Fibroblast of upper back skin (primary cell): Measurements from ENCODE around the gene B4GALNT4.
A peak's percentile ranks its signal among the peaks of the same experiment; 100 is the strongest.
"Not testable (repeated sequence)": the region's sequence is repeated elsewhere in the genome, so short reads cannot be mapped to it uniquely, and the experiment has no call there.

ENCODE experiments used
- DNase-seq: peaks from one replicate; pipeline ENCODE4 v3.0.0-alpha.2; 2013

The B4GALNT4 gene

DNA sequence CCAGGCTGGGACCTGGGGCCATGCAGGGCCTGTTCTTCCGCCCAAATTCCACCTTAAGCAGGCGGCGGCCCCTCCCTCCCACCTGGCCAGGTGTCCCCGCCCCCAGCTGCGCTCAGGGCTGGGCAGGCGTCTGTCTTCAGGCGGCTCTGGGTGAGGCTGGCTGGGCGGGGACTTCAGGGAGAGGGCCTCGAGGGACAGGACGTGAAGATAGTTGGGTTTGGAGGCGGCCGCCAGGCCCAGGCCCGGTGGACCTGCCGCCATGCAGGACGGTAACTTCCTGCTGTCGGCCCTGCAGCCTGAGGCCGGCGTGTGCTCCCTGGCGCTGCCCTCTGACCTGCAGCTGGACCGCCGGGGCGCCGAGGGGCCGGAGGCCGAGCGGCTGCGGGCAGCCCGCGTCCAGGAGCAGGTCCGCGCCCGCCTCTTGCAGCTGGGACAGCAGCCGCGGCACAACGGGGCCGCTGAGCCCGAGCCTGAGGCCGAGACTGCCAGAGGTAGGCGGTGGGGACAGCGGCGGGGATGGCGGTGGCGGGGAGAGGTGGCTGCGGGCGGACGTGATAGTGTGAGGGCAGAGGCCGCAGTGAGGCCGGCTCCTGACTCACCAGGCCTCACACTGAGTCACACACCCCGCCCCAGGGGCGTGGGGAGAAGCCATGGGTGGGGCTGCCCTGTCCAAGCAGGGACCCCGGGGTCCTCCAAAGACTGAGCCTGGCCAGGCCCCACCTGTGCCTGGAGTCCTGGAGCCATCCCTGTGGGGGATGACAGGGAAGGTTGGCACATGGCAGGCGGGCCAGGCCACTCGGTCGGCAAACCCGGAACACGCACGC, 24.9 kb downstream of the B4GALNT4 start, which contains the start of gene PKP3:
Gene PKP3 (plus strand): TSS at position 176 of the 824 bp plus-strand sequence. CDS start 84 bp downstream, at position 260.
- DNase-seq = peak; percentile 43

- DNase-seq = no peak
Measured at GRCh38 chr11:394858-395655, 25.8 kb downstream of the B4GALNT4 start.

DNA sequence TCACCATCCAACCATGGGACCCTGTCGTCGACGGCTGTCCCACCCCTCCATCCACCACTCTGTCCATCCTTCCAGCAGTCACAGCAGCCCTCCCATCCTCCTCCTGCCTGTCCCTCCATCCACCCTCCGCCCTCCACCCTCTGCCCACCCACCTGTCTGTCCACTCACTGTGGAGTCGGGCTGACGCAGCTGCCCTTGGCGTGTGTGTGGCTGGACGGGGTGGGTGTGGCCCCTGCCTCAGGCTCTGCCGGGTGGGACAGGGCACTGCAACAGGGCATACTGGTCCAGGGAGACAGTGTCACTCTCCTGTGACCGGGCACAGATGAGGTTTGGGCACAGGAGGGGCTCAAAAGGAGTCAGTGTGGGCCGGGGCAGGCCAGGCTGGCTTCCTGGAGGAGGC, 26.6 kb downstream of the B4GALNT4 start:
- no peak for DNase-seq

DNA sequence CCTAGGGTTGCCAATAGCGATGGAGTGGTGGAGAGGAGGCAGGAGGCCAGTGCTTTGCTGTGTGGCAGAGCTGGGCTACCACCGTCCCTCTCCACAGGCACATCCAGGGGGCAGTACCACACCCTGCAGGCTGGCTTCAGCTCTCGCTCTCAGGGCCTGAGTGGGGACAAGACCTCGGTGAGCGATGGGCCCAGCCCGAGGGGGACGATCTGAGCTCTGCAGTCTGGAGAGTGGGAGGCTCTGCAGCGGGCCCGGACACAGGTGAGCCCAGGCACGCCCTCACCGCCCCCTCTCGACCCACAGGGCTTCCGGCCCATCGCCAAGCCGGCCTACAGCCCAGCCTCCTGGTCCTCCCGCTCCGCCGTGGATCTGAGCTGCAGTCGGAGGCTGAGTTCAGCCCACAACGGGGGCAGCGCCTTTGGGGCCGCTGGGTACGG, 27.2 kb downstream of the B4GALNT4 start:
- DNase-seq = peak; percentile 21

DNA sequence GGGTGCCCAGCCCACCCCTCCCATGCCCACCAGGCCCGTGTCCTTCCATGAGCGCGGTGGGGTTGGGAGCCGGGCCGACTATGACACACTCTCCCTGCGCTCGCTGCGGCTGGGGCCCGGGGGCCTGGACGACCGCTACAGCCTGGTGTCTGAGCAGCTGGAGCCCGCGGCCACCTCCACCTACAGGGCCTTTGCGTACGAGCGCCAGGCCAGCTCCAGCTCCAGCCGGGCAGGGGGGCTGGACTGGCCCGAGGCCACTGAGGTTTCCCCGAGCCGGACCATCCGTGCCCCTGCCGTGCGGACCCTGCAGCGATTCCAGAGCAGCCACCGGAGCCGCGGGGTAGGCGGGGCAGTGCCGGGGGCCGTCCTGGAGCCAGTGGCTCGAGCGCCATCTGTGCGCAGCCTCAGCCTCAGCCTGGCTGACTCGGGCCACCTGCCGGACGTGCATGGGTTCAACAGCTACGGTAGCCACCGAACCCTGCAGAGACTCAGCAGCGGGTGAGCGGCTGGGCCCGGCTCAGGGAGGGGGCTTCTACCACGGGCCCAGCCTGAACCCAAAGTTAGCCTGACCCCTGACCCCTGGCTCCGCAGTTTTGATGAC, 27.7 kb downstream of the B4GALNT4 start:
- DNase-seq = peak; percentile 56

- DNase-seq = no peak
Measured at GRCh38 chr11:398826-399225, 29.5 kb downstream of the B4GALNT4 start.

- DNase-seq = no peak
Measured at GRCh38 chr11:399731-400211, 30.5 kb downstream of the B4GALNT4 start.

DNA sequence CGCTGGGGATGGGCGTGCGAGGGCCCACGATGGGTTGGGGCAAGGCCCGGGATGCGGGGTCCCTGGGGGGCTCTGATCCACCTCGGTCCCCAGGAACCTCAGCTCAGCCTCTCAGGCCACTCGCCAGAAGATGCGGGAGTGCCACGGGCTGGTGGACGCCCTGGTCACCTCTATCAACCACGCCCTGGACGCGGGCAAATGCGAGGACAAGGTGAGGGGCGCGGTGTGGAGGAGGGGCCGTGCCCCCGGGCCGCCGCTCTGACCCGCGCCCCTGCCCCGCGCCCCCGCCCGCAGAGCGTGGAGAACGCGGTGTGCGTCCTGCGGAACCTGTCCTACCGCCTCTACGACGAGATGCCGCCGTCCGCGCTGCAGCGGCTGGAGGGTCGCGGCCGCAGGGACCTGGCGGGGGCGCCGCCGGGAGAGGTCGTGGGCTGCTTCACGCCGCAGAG, 31.0 kb downstream of the B4GALNT4 start:
- no peak for DNase-seq

GRCh38 chr11:401196-401595, 31.9 kb downstream of the B4GALNT4 start:
- DNase-seq = not testable (repeated sequence)

DNA sequence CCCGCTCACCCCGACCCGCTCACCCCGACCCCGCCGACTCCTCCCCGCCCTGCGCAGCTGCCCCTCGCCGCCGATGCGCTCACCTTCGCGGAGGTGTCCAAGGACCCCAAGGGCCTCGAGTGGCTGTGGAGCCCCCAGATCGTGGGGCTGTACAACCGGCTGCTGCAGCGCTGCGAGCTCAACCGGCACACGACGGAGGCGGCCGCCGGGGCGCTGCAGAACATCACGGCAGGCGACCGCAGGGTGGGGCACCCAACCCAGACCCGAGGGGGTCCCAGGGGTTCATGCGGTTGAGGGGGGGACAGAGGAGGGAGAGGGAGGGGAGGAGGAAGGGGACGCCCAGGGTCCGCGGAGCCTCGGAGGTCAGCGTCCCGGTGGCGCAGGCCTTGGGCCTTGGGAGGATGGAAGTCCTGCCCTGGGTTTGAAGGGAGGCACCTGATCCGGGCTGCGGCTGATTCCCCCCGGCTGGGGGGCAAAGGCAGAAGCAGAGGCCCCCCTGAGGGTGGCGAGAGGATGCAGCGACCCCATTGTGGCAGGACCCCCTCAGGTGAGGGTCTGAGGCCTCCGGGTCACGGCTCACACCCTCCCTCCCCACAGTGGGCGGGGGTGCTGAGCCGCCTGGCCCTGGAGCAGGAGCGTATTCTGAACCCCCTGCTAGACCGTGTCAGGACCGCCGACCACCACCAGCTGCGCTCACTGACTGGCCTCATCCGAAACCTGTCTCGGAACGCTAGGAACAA, 33.9 kb downstream of the B4GALNT4 start:
- DNase-seq = no peak

GRCh38 chr11:403761-404431, 34.6 kb downstream of the B4GALNT4 start:
- DNase-seq = no peak

GRCh38 chr11:404551-405264, 35.4 kb downstream of the B4GALNT4 start:
- DNase-seq = no peak

DNA sequence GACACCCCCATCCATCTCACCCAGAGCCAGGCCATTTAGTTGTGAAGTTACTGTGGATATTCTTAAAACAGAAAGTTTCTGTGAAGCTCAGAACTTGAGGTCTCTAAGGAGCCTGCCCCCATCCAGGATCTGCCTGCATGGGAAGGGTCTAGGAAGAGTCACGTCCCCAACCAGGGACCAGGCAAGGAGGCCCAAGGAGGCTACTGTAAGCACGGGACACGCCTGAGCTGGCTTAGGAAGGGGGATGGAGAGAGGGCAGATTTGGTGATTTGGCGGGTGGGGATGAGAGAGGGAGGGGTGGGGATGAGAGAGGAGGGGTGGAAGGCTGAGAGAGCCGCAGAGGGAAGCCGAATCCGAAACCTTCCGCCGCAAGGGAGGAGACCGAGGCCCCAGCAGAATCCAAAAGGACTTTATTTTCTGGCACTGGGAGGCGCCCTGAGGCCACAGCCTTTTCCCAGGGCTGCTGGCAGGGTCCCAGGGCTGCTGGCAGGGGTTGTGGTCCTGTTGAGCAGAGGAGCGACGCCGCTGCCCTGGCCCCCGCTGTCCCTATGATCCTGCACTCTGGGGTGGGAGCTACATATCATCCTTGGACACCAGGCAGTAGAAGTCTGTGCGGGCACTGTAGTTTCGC, 36.1 kb downstream of the B4GALNT4 start:
- DNase-seq = no peak

DNA sequence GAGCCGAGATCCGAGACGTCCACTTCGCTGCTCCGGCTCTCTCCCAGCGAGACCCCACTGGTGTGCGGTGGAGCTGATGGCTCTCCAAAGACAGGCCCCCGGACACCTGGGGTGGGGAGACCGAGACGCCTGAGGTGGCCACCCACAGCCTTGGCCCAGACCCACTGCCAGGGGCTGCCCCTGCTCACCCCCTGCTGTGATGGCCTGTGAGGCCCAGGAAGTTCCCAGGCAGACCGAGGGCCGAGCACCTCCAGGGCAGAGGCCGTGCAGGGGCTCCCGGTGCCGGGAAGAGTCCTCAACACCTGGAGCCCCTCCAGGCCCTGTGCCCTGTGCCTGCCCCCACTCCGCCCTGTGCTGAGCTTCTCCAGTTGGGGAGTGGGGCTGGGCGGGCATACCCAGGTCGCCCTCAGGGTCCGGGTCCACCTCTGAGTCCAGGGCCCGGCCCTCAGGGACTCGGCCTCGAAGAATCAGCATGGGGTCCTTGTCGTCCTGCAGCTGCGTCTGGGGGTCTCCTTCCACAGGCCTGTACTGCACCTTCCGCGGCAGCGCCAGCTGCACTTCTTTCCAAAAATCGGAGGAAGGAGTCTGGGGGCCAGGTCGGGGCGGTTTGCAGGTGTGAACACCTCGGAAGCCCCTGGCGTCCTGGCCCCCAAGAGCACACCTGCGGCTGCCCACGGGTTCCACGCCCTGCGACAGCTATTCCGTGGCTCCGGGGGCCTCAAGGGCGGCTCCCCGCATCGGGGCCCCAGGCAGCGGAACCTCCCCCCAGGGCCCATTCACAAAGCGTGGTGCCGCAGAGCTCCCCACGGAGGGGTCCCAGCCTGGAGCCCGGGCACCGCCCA, 36.9 kb downstream of the B4GALNT4 start:
- DNase-seq = no peak

DNA sequence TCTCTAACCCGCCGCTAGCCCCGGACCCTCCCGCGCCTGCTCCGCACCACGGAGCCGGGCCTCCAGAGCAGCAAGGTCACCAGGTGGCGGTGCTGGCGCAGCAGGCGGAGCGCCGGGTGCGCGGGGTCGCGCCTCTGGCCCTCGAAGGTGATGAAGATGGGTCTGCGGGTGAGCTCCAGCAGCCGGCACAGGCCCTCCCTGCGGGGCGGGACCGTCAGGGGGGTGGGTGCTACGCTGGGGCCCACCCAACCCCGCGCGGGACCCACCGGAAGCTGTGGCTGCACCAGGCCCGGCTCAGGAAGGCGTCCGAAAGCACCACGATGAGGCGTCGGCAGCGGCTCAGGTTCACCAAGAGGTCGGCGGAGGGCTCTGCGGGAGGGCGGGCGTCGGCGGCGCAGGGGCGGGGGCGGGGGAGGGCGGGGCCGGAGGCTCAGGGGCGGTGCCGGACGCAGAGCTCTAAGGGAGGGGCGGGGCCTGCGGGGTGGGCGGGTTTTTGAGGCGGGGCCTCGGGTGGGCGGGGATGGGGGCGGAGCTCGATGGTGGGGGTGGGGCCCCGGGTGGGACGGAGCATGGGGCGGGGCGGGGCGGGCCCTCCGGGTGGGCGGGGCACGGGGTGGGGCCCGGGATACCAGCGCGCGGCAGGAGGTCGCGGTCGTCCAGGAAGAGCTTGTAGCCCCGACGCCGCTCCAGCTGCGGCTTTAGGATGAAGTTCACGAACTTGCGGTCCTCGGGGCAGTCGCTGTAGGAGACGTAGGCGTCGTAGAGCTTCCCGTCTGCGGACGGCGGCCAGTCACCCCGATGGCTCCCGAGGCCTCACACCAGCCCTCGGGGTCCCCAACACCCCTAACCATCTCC, 37.7 kb downstream of the B4GALNT4 start:
- DNase-seq = peak; percentile 84

GRCh38 chr11:407651-408123, 38.4 kb downstream of the B4GALNT4 start:
- DNase-seq = no peak

- no peak for DNase-seq
Measured at GRCh38 chr11:408154-409007, 39.1 kb downstream of the B4GALNT4 start.
